HUDEP-2 (cell line): ENCODE data around the gene ASTN2.

Source experiments
- DNase-seq, 76 experiments: peaks; one replicate each; lab custom pipeline; 2025; ENCODE audit not compliant: unreplicated experiment in 76 of 76; lab: John Stamatoyannopoulos, UW

Gene ASTN2

DNA sequence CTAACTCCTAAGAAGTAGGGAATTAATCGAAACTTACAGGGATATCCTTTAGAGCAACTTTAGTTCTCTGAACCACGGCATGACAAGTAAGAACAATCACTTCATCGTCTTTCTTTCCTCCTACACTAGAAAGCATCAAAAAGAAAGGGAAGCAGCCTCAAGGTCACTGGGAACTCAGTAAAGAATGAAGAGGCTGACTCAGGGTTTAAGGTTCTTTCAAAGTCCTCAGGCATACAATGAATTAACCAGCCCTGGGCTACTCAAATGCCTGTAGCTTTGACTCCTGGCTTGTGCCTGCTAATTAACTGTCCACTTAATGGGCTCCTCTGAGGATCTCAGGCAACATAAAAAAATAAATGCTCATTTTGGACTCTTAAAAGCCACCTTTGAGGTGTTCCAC, 625.8 kb downstream of the ASTN2 start:
- DNase-seq = no peak

DNA sequence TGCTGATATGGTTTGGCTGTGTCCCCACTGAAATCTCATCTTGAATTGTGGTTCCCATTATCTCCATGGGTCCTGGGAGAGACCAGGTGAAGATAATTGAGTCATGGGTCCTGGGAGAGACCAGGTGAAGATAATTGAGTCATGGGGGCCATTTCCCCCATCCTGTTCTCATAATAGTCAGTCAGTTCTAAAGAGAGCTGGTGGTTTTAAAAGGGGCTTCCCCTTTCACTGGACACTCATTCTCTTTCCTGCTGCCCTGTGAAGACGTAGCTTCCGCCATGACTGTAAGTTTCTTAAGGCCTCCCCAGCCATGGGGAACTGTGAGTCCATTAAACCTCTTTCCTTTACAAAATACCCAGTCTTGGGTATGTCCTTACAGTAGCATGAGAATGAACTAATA, 628.1 kb downstream of the ASTN2 start:
- no peak for DNase-seq

DNA sequence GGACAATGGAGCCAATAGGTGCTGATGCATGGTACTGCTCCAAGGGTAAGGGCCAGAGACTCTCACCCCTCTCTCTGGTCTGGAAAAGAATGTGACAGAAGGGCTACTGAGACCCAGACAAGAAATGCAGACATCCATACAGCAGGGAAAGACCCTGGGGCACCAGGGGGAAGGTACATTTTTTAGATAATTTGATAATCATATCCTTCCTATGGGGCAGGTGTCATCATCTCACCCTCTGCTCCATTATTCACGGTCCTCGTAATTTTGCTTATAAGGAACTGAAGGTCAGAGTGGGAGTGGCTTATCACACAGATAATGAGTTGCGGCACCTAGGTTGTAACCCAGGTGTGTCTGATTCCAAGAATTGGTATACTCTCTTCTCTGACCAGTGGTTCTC, 637.7 kb downstream of the ASTN2 start:
- no peak for DNase-seq

DNA sequence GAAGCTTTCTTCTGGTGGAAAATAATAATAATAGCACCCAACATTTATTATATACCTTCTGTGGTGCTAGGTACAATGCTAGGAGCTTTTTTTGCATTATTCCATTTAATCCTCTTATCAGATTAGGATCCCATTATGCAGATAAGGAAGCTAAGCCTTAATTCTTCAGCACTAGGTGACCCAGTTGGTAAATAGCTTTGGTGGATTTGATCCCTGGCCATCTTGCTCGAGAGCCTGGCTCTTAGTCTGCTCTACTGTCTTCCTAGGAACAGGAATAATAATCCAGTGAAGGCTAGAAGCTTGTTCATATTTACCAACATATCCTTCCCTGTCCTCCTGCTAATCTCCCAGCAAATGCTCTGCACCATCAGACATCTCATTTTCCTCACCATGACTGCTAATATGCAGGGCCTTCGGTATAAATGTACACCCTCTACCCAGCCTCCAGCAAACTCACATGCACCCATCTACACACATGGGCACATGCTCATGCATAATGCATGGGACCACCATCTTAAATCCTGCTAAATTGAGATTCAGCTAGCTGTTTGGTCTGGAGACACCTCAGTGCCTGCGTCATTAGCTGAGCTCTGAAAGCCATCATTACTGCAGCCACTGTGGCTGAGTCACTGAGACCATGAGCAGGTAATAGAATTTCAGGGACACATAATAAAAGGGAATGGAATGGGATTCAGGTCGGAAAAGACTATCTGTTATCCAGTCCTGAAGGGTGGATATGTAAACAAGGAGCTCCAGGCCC, 640.3 kb downstream of the ASTN2 start:
- DNase-seq = no peak

DNA sequence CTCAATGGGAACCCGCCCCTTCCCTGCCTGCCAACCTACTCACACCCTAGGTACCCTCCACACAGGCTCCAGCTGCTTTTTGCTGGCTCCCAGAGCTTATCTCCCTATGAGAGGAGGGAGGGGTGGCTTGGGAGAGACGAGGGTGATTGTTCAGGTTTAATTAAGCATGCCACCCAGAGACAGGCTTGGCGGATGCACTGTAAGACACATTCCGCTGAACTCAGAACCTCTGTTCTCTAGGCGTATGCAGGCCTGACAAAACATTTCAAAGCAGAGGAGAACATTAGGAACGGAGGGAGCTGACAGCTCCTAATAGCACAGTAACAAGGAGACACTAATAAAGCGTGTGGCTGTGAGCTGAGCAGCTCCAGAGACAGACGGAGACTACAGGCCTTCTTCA, 647.6 kb downstream of the ASTN2 start:
- DNase-seq = no peak

DNA sequence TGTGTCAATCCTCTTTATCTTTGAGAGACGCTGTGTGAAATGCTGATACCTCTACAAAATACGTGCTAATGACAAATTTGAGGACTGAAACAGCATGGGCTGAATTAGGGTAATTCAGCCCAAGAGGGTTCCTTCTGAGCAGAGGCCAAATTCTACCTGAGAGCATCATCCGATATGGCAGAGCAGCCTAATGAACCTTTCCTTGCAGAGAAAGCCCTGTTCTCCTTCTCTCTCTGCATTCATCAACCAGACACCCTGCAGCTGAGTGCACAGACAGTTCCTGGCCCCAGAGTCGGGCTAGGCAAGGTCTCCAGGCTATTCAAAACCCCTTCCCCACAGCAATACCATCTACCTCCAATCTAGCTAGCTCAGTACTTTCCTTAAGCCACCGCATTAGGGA, 649.8 kb downstream of the ASTN2 start:
- DNase-seq = no peak

DNA sequence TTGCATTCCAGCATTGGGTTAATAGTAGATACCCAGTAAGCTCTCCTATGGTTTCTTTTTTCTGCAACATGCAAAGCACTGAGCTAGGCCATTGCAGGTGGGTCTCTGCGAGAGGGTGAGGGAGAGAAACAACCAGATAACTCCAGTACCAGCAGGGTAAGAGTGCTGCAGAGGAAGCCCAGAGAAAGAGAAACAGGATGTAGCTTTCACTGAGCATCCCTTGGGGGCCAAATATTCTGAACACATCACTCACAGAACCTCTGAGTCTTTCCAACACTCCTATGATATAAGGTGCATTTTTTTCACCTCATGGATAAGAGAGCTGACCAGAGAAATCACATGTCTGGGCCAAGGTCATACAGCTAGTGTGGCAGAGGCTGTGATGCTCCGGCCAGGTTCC, 651.1 kb downstream of the ASTN2 start:
- DNase-seq = no peak

DNA sequence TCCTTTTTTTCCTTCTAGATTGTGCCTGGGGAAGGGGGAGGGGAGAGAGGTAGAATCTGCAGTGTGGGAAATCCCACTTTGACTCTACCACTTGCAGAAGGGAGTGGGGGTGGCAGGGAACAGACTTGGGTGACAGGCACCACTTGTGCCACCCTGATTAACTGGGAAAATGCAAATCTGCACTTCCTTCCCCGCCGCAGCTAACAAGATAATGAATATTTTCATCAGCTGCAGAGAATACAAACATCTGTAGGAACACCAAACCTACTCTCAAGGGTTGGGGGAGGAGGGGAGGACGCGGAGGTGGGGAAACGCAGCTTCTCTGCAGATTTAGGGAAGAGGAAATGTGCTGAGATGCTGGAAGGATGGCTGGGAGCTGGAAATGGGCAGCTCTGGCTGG, 654.2 kb downstream of the ASTN2 start:
- DNase-seq = no peak

DNA sequence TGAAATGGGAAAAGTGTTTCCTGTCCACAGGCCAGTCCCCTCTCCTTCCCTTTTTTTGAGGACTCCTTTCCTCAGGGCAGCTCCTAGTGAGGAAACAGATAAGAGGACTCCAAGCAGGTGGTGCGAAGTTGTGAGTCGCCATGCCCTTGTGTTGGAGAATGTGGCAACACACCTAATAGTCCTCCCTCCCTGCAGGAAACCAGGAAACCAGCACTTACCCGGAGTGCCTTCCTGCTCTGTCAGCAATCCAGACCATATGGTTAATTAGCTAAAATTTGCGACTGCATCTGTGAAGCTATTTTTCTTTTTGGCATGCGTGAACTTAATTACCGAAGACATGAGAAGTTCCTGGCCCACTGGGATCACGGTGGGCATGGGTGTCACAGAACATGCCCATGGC, 657.8 kb downstream of the ASTN2 start:
- DNase-seq = no peak

DNA sequence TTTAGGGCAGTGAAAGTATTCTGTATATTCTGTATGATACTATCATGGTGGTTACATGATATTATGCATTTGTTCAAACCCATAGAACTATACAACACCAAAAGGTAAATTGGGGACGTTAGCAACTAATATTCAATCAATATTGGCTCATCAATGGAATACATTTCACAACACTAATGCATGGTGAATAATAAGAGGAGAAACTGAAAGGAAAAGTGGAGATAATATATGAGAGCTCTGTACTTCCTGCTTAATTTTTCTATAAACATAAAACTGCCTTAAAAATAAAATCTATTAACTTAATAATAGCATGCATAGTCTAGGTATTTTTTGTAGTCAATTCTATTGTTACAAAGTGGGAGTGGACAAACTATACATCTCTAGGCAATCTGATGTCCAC, 661.5 kb downstream of the ASTN2 start:
- DNase-seq = no peak

DNA sequence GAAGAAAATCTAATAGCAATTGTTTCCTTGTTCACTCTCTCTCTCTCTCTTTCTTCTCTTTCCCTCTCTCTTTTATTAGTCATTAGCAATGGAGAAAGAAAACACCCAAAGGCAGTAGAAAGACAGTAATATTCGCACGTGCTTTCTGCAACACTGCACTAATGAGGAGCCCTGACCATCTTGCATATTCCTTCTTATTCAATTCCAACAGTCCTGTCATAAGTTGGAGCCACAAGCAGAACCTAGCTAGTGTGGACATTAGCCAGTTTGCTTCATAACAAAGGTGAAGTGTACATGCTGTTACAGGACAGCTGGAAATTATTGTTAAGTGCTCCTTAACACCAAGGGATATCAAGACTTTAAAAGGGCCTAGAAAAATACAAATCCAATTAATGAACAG, 664.3 kb downstream of the ASTN2 start:
- no peak for DNase-seq

DNA sequence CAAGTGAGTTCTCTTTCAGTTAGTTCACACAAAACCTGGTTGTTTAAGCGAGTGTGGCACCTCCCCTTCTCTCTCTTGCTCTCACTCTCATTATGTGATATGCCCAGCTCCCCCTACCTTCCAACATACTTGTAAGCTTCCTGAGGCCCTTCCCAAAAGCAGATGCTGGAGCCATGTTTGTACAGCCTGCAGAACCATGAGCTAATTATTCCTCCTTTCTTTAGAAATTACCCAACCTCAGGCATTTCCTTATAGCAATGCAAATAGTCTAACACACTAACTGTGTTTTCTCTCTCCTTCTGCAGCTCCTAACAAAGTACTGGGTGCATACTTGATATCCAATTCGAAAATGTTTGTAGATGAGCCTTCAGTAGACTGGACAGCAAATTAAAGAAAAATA, 665.1 kb downstream of the ASTN2 start:
- no peak for DNase-seq

DNA sequence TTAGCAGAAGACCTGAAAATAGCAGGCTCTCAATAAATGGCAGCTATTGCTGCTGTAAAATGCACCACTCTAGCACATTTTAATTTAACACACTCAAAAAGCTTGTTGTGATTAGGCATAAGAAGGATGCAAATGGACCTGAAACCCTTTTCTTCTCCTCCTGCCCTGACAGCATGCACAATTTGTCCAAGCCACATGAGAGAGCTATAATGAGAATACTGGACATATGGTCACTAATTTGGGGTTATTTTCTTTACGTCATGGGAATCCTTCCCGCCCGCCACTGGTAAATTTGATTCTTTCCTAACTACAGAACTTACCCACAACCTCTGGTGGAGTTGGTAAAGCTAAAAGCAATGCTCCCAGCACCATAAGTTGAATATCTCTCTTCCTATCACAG, 665.7 kb downstream of the ASTN2 start:
- DNase-seq = no peak

DNA sequence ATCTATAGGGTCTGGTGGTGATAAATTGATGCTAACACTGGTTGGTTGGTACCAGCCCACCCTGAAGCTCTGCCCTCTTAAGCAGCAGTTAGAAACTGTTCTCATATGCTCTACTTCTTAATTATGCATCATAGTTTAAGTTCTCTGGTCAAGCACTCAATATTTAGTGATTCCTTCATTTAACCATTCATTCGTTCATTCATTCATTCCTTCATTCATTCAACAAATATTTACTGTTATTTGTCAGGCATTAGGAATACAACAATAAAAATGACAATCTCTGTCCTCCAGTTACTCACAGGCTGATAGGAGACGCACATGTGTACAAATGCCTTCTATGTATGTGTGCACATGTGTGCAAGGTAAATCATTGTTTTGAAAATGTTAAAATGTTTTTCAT, 673.1 kb downstream of the ASTN2 start:
- no peak for DNase-seq

DNA sequence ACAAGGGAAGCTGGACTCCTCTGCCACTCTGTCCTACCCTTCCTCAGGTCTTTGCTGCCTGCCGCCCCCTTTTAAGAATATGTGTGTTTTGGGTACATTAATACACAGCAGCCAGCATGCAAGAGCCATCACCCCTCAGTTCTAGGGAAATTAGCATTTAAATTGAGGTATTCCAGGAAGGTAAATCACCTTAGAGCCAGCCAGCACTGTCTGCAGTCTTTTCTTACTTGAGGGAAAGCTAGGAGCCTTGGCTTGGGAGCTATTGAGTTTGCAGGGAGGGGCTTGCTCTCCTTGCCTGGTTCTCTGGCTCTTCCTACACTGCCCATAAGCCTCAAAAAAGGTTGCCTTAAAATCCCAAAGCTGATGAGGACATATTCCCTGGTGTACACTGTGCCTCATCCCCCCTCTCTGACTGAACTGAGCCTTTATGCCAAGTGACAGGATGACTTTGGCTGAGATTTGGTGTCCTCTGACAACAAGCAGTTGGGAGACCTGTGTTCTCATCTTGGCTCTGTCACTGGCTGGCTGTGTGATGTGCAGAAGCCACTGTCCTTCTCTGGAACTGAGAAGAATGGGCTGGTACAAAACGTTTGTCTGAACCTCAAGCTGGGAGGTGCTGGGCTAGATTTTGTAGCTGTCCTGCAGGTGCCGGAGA, 673.6 kb downstream of the ASTN2 start:
- DNase-seq = no peak

DNA sequence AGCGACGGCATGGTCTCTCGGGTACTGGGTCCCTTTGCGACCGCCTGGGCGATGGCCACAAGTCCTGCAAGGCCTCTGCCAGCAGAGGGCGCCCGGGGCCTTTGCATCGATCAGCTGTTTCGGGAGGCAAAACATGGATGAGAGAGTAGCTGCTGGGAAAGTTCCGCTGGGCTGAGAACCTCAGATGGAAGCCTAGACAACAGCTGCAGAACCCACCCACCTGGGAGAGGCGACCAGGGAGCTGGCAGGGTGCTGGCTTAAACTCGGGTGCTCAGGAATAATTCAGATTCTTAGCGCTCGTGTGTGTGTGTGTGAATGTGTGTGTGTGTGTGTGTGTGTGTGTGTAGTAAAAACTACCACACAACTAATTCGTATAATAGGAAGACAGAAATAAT, 677.7 kb downstream of the ASTN2 start:
- DNase-seq = peak in 63 of 76 experiments; percentile 2 to 70 (median 42)

DNA sequence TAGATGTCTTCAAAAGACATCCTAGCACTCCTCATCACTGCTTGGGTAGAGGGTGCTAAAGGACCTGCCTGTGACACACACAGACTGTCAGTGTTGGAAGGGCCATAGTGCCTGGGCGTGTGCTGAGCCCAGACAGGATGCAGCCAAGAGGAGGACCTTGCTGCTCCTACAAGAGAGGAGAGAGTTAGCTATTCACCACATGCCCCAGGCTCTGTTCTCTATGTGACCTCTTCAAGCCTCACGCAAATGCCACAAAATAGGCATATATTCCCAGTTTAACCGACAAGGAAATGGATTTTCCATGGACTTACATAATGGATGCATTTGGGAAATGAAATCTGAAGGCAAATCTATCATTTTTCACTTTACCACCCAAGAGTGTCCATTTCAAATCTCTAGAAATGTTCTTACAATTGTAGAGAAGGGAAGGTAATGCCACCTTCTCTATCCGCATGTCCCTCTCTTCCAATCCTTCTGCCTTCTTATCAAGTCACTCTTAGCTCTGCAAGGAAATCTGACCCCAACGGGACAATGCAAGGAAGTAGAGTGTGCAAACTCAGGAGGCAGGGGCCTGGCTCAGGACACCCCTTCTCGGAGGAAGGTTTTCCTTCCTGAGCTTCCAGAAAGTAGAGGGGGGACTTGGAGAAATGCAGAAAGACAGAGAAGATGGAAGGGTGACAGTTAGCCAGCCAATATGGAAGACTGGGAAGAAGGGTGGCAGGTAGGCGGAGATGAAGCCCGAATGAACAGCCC, 678.3 kb downstream of the ASTN2 start:
- no peak for DNase-seq

DNA sequence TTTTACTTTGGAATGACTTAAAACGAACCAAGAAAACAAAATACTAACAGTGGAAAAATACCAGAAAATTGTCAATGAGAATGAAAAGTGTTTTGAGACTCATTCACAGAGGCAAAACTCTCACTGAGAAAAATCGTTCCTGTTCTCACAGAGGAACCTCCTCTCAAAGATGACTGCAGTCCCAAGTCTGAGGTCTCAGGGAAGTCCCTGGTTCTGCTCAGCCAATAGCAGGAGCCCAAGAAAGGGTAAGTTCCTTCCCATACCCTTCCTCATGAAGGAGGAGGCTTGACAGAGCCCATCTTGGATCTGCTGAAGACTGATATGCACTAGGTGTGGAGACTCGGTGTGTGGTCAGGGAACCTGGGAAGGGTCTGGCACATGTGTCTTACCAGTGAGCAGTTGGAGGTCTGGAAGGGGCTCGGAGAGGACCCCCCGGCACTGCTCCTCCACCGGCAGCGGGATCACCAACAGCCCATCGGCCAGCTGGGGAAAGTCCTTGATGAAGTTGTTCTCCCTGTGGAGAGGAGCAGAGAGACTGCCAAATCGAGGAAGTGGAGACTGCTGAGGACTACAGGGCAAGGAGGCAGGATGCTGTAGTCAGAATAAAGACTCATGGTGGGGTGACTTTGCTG, 681.7 kb downstream of the ASTN2 start:
- DNase-seq = no peak

DNA sequence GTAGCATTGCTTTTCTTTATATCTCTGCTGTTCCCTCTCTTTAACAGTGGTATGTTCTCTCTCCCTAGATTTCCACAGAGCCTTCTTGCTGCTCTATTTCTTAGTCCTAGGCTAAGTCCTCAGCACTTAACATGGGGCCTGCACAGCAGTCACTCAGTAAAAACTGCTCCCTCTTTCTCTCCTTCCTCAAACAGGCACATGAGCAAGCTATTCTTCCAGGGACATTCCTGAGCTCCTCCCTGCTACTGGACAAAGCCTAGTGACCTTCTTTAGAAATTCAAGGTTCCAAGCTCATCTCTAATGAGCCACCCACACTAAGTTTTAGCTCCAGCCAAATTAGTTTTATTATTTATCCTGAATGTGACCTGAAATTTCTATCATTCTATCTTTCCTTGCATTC, 688.3 kb downstream of the ASTN2 start:
- no peak for DNase-seq

DNA sequence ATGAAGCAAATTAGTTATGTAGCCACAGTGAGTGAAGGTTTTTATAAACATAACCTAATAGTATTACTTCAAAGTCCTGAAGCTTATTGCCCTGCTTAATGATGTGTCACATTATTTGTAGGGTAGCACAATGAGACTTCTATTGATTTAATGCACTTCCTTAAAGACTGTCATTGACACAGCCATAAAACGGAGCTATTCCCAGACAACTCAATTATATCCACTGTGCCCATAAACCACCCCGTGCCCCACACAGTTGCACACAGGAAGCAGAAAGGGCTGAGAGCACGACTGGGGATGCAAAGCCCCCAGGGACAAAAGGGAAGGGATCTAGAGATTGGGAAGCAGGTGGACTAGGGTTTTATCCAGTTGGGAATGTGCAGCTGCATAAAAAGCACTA, 690.7 kb downstream of the ASTN2 start:
- DNase-seq = no peak

DNA sequence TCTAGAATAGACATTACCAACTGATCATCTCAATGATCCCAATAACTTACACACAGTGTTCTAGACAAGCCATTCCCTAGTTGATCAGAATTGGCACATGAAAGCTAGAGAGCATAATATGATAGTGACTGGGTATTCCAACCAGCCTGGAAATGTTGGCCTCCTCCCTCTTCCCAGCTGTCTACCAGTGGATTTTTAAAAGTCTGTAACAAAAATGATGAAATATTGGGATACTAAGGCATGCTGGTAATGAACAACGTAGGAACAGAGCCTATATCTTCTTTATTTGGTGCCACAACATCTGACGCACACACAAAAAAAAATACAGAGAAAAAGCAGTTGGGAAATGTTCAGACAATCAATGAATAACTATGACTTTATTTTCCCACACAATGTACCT, 692.9 kb downstream of the ASTN2 start:
- DNase-seq = no peak
